ENCODE results near the gene NUP214.

GRCh38 chr9:131276094-131276888, 150.9 kb downstream of the NUP214 start, which contains the start of gene FAM78A:
- TF ChIP-seq CTCF (conservative IDR thresholded peaks at IDR 0.05; ENCODE audit: low read length) (0 out of 2 replicates have a peak, but pooled peaks have one; percentile 22), EZH2phosphoT487 (IDR thresholded peaks at IDR 0.05; ENCODE audit: borderline replicate concordance, low read depth, low read length) (no peak)

All from OCI-LY7 (cell line).